ENCODE measurements around the gene BRD3OS. TPM values are rescaled to one million over a fixed set of nuclear protein-coding genes. Genes with fewer than 3 reads are reported as not detected.

The BRD3OS gene
- total and polyA plus RNA-seq, 10 of the 15 experiments (the other 5 are each of a cell fraction or from before 2014, with no cell fraction given) = 2.1 to 13.7 (median 10.7) TPM

GRCh38 chr9:134062461-134063087 is 37.3 kb downstream of the BRD3OS start (continued):
- TF ChIP-seq ELK1 (IDR thresholded peaks at IDR 0.05; ENCODE audit: low read depth, low read length) (no peak), STAT3 (IDR thresholded peaks at IDR 0.05; ENCODE audit: low read depth, low read length) (no peak), GATAD2B (conservative IDR thresholded peaks at IDR 0.05; ENCODE audit: low read depth) (no peak), IRF3 (IDR thresholded peaks at IDR 0.05) (no peak), YBX1 (IDR thresholded peaks at IDR 0.05) (no peak), FOS (IDR thresholded peaks at IDR 0.05; ENCODE audit: borderline replicate concordance, extremely low read depth, insufficient read length) (no peak), IRF5 (IDR thresholded peaks at IDR 0.05; ENCODE audit: borderline replicate concordance) (no peak), WRNIP1 (IDR thresholded peaks at IDR 0.05; ENCODE audit: borderline replicate concordance, low read depth, low read length) (no peak), PAX8 (IDR thresholded peaks at IDR 0.05) (no peak), ATF2 (IDR thresholded peaks at IDR 0.05; ENCODE audit: low read length) (no peak), SMARCA5 (IDR thresholded peaks at IDR 0.05) (no peak), NFIC (IDR thresholded peaks at IDR 0.05; ENCODE audit: low read depth, low read length) (no peak), MXI1 (IDR thresholded peaks at IDR 0.05; ENCODE audit: low read depth, low read length) (no peak), MTA3 (IDR thresholded peaks at IDR 0.05; ENCODE audit: borderline replicate concordance, low read length) (no peak)

All from GM12878 (cell line).